Tongue (tissue), 2 donors: ENCODE results near the gene CC2D2A. TPM values are rescaled to one million over a fixed set of nuclear protein-coding genes. Genes with fewer than 3 reads are reported as not detected.
A peak's percentile ranks its signal among the peaks of the same experiment; 100 is the strongest.
"Not testable (repeated sequence)": the region's sequence is repeated elsewhere in the genome, so short reads cannot be mapped to it uniquely, and the experiment has no call there.

Experiments
- DNase-seq: peaks from one replicate; pipeline ENCODE4 v3.0.0-alpha.2; 2015
- total RNA-seq: library from RNA; depleted of rRNA; stranded (reverse); fragments of >200 nt; gene quantifications from one replicate; pipeline ENCODE4 v1.2.3, GENCODE V29; 2014

Gene CC2D2A
- total RNA-seq, 1 donor from 2014 or later = 32.3 TPM

DNA sequence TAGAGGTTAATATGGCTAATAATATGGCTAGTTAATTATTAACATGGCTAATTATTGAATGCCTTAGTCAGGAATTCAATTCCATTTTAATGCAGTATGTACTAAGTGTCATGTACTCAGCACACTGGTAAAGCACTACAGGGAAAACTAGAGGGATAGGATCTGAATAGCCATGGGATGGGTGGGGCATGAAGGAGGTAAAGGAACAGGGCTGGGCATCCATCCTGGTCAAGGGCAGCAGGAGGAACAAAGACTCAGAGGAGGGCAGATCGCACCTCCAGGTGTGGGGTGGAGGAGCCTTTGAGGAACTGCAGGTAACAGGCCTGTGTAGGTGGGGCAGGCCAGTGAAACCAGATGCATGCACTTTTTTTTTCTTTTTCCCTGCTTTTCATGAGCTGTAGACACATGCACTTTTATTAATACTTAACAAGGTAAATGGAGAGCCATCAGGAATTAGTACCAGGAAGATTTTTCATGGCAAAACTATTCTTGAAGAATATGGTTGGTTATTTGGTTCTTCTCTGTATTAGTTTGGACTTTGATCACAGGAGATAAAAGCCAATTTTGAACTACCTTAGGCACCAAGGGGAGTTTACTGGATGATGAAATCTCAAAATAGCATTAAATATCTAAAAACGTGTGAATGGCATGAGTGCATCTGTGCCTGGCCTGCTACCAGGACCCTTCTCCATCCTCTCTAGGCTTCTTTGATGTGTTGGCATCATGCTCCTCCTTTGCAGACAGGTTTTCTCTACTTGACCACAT lies 88.3 kb downstream of the CC2D2A start:
- no peak for DNase-seq

DNA sequence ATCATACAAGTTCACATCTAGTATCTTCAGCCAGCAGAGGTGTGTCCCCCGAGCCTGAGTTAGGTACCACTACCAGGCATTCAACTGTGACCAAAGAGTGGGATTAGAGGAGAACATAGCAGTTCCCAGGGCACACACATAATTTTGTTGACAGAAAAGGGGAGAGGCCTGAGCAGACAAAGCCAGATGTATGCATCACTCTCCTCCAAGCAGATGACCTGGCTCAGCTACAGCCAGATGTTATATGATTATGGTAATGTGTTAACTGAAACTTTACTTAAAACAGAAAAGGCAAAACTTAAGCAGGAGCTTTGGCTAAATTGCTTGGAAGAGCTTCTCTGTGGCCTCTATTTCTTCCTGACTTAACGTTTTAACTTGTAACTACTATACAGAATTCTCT lies 88.9 kb downstream of the CC2D2A start:
- peak; percentile 26 for DNase-seq

- no peak for DNase-seq
Measured at GRCh38 chr4:15562114-15562513, 92.4 kb downstream of the CC2D2A start.

GRCh38 chr4:15562623-15563022 lies 92.9 kb downstream of the CC2D2A start:
- DNase-seq = no peak

GRCh38 chr4:15563871-15564270 lies 94.2 kb downstream of the CC2D2A start:
- DNase-seq = no peak

DNA sequence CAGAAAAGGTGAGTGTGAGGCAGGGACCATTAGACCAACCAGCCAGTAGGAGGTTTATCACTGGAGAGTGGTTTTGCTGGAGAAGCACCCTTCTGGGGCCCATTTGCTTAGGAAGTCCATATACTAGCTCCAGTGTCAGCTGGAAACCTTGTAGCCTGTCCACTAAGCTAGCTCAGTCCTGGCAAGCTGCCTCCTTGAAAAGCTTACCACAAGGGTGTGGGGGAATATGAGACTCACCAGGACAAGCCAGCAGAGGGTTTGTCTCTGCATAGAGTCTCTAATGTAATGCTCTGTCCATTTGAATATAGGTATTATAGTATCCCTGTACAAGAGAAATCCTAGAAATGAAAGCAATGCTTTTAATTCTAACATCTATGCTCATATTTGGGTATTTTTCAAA lies 99.1 kb downstream of the CC2D2A start:
- DNase-seq = peak; percentile 7

DNA sequence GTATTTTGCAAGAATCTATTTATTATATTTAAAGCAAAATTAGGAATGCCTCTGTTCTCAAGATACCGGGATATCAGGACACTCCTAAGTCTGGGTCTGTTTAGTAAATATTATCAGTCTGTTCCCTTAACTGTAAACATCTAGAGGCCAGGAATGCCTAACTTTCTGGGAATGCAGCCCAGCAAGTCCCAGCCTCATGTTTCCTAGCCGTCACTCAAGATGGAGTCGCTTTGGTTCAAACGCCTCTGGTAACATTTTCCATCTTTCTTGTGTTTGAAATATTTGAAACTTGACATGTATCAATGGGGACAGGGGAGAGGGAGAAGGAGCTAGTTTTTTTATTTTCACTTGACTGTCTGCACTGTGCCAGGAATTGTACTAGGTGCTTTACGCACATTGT lies 100.1 kb downstream of the CC2D2A start:
- DNase-seq = no peak

- DNase-seq = no peak
Measured at GRCh38 chr4:15575966-15576365, 106.3 kb downstream of the CC2D2A start.

- no peak for DNase-seq
Measured at GRCh38 chr4:15577508-15577907, 107.8 kb downstream of the CC2D2A start.

GRCh38 chr4:15584785-15585184 lies 115.1 kb downstream of the CC2D2A start:
- no peak for DNase-seq

- DNase-seq = peak; percentile 8
Measured at GRCh38 chr4:15585331-15585730, 115.6 kb downstream of the CC2D2A start.

DNA sequence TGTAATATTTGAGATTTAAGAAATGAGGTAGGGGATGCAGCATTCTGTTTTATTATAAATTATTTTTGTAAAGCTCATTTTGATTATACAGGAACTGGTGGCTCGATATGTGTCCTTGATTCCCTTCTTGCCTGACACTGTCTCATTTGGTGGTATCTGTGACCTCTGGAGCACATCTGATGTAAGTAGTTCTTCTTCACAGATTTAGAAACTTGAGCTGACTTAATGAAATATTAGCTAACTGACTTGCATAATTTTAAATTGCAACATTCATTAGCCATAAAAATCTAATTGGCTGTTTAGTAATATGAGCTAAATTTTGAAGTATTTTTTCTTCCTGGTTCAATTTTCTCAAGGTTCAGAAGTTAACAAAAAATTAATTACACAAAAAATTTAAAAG lies 116.4 kb downstream of the CC2D2A start:
- DNase-seq = no peak

DNA sequence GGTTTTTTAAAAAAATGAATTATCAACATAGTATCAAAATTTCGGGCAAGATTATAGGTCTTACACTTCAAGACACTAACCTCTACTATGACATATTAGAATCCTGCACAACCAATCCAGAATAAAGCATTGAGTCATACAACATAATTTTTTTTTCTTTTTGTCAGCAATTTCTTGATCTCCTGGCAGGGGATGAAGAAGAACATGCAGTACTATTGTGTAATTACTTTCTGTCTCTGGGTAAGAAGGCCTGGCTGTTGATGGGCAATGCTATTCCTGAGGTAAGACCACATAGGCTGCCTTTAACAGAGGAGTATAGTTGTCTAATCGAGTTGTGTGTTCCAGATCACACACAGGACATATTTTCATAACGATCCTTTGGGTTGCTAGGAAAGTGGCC lies 118.0 kb downstream of the CC2D2A start:
- no peak for DNase-seq

- no peak for DNase-seq
Measured at GRCh38 chr4:15592799-15593198, 123.1 kb downstream of the CC2D2A start.

DNA sequence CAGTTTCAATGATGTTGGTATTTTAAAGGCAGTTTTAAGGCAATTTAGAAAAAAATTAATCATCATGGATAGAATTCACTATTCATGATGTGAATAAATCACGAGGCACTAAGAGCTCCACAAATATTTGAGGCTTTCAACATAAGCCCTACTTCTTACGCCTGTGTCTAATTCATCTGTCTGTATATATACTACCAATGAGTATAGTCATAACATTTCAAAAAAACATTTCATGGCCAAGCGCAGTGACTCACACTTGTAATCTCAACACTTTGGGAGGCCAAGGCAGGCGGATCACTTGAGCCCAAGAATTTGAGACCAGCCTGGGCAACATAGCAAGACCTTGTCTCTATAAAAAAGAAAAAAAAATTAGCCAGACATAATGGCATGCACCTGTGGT lies 129.0 kb downstream of the CC2D2A start:
- DNase-seq = no peak

GRCh38 chr4:15600176-15600575 lies 130.5 kb downstream of the CC2D2A start:
- no peak for DNase-seq

- no peak for DNase-seq
Measured at GRCh38 chr4:15601862-15602261, 132.2 kb downstream of the CC2D2A start.

DNA sequence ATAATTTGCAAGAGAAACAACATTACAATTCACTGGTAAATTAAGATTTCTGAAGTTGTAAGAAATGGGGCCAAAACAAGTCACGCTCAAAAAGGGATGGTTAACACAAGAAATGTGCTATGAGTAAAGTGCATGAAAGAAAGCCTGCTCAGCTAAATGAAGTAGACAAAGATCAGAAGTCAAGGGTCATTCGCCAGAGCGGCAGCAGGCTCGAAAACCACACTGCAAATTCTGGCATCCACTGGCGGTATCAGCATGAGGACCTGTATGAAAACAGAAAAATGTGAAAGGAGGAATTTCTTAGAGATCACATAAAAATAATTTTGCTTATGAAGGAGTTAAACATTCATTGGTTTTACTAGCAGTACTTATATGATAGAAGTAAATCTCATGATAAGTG lies 135.9 kb downstream of the CC2D2A start:
- no peak for DNase-seq

DNA sequence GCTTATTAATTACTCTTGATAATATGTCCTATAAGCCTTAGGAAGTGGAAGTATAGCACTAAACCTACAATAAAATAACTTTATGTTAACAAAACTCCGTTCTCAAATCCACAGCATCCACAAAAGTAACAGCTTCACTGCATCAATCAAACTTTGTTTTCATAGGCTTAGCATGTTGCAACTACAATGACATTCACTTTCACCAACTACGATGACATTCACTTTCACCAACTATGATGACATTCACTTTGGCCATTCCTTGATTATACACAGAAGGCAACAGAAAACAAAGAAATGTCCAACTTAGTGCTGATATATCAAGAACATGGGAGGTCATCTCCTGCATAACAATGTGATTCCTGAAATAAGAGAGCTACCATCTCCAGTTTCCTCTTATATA lies 141.2 kb downstream of the CC2D2A start:
- no peak for DNase-seq

DNA sequence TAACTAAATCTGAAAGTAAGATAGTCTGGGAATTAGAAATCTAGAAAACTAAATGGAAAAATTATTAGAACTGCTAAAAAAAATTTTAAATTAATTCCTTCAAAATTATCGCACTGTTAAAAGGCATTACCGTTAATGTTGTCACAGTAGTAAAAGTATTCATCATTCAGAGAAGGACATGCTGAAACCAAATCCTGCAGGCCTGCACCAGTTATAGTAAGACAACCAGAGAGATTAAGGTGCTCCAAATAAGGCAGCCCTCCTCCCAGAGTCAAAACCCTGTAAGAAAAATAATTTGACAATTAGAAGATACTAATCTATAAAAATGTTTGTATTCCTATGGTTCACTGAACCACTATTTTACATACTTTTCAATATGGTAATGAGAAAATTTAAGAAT lies 142.5 kb downstream of the CC2D2A start:
- no peak for DNase-seq

DNA sequence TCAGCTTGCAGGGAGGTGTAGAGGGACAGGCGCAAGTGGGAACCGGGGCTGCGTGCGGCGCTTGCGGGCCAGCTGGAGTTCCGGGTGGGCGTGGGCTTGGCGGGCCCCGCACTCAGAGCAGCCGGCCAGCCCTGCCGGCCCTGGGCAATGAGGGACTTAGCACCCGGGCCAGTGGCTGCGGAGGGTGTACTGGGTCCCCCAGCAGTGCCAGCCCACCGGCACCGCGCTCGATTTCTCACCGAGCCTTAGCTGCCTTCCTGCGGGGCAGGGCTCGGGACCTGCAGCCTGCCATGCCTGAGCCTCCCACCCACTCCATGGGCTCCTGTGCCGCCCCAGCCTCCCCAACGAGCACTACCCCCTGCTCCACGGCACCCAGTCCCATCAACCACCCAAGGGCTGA lies 145.2 kb downstream of the CC2D2A start:
- not testable (repeated sequence) for DNase-seq

DNA sequence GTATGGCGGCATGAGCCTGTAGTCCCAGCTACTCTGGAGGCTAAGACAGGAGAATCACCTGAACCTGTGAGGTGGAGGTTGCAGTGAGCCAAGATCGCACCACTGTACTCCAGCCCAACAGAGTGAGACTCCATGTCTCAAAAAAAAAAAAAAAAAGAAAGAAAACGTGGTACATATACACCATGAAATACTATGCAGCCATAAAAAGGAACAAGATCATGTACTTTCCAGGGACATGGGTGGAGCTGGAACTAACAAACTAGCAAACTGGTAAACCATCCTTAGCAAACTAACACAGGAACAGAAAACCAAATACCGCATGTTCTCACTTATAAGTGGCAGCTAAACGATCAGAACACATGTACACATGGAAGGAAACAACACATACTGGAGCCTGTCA lies 147.7 kb downstream of the CC2D2A start:
- DNase-seq = not testable (repeated sequence)

- DNase-seq = peak; percentile 9
Measured at GRCh38 chr4:15636818-15637217, 167.1 kb downstream of the CC2D2A start.

GRCh38 chr4:15638418-15638817 lies 168.7 kb downstream of the CC2D2A start:
- no peak for DNase-seq

- no peak for DNase-seq
Measured at GRCh38 chr4:15648600-15648999, 178.9 kb downstream of the CC2D2A start.
